HG03520 (cell line): ENCODE data around the gene THY1.
"Not testable (repeated sequence)": the region's sequence is repeated elsewhere in the genome, so short reads cannot be mapped to it uniquely, and the experiment has no call there.

Experiments used
- ATAC-seq: cut with Tn5 transposase; IDR thresholded peaks from one replicate; pipeline ENCODE4 v1.9.1; 2021; ENCODE audit warnings: mild to moderate bottlenecking, moderate library complexity; ENCODE audit not compliant: unreplicated experiment

THY1 gene

GRCh38 chr11:119422809-119423508, at the start of gene THY1:
Gene THY1 (minus strand): TSS chr11:119423172. CDS start chr11:119420905, 2,267 bp downstream.
- ATAC-seq: no peak

GRCh38 chr11:119472186-119472855, 49.3 kb upstream of the THY1 start:
- ATAC-seq: no peak

GRCh38 chr11:119471329-119471728, 48.4 kb upstream of the THY1 start:
- no peak for ATAC-seq

- ATAC-seq: no peak
Observed at GRCh38 chr11:119470317-119471291, 47.6 kb upstream of the THY1 start.

GRCh38 chr11:119469506-119469905, 46.5 kb upstream of the THY1 start:
- no peak for ATAC-seq

- no peak for ATAC-seq
Observed at GRCh38 chr11:119468511-119468910, 45.5 kb upstream of the THY1 start.

GRCh38 chr11:119461229-119461963, 38.4 kb upstream of the THY1 start:
- no peak for ATAC-seq

GRCh38 chr11:119460582-119460981, 37.6 kb upstream of the THY1 start:
- ATAC-seq: no peak

GRCh38 chr11:119460097-119460496, 37.1 kb upstream of the THY1 start:
- ATAC-seq: no peak

- no peak for ATAC-seq
Observed at GRCh38 chr11:119459293-119459976, 36.5 kb upstream of the THY1 start.

GRCh38 chr11:119455708-119456107, 32.7 kb upstream of the THY1 start:
- not testable (repeated sequence) for ATAC-seq

- not testable (repeated sequence) for ATAC-seq
Observed at GRCh38 chr11:119455241-119455640, 32.3 kb upstream of the THY1 start.

GRCh38 chr11:119453881-119454280, 30.9 kb upstream of the THY1 start:
- ATAC-seq: no peak

- no peak for ATAC-seq
Observed at GRCh38 chr11:119450590-119451326, 27.8 kb upstream of the THY1 start.

GRCh38 chr11:119449498-119449897, 26.5 kb upstream of the THY1 start:
- ATAC-seq: no peak

GRCh38 chr11:119448380-119448779, 25.4 kb upstream of the THY1 start:
- no peak for ATAC-seq

- no peak for ATAC-seq
Observed at GRCh38 chr11:119447664-119448242, 24.8 kb upstream of the THY1 start.

GRCh38 chr11:119446871-119447663, 24.1 kb upstream of the THY1 start:
- ATAC-seq: no peak
